ENCODE results near the gene NOS1AP.

GRCh38 chr1:162060314-162060713 lies 9.2 kb upstream of the NOS1AP start:
- no peak for TF ChIP-seq CTCF (conservative IDR thresholded peaks at IDR 0.05; ENCODE audit: low read length)
- no peak for TF ChIP-seq EZH2phosphoT487 (IDR thresholded peaks at IDR 0.05; ENCODE audit: borderline replicate concordance, low read depth, low read length)

Data from OCI-LY7 (cell line).